HG02763 (cell line): Measurements from ENCODE around the gene CHGA.

Experiments used
- ATAC-seq: cut with Tn5 transposase; IDR thresholded peaks from one replicate; pipeline ENCODE4 v1.9.1; 2021; ENCODE audit warnings: mild to moderate bottlenecking, moderate library complexity; ENCODE audit not compliant: unreplicated experiment

CHGA gene

GRCh38 chr14:92974541-92975345 is 51.8 kb downstream of the CHGA start:
- no peak for ATAC-seq

- no peak for ATAC-seq
These were observed 53.3 kb downstream of the CHGA start for GRCh38 chr14:92976268-92976667.

- no peak for ATAC-seq
These were observed 55.5 kb downstream of the CHGA start for GRCh38 chr14:92978229-92979021.

GRCh38 chr14:92980866-92981265 is 57.9 kb downstream of the CHGA start:
- ATAC-seq = no peak

GRCh38 chr14:92981726-92982125 is 58.8 kb downstream of the CHGA start:
- no peak for ATAC-seq

GRCh38 chr14:92982956-92983355 is 60.0 kb downstream of the CHGA start:
- no peak for ATAC-seq

GRCh38 chr14:92984082-92984788 is 61.3 kb downstream of the CHGA start:
- no peak for ATAC-seq
